HCEC 1CT (cell line): ENCODE data around the gene USP47.

ENCODE experiments used
- DNase-seq: peaks from one replicate; pipeline ENCODE4 v3.0.0-alpha.2; 2017

Gene USP47

GRCh38 chr11:11942668-11943067 lies 100.9 kb downstream of the USP47 start:
- DNase-seq, result no peak

GRCh38 chr11:11944444-11944843 lies 102.7 kb downstream of the USP47 start:
- no peak for DNase-seq

DNA sequence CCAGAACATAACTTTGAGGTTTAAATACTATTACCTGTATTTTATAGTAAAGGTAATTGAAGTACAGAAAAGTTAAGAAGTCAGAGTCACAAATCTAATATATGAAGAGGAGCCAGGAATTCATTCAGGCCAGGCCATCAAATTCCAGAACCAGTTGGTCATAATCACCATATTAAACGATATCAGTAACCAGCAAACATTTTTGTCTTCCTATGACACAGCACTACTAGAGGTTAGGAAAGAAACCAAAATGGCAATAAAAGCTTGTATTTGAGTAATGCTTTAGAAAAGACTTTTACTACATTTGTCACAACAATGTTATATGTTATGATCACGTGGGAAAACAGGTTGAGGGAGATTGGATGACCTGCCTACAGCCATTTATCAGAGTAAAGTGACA lies 104.4 kb downstream of the USP47 start:
- DNase-seq, result peak; percentile 55

GRCh38 chr11:11946878-11947277 lies 105.1 kb downstream of the USP47 start:
- no peak for DNase-seq

DNA sequence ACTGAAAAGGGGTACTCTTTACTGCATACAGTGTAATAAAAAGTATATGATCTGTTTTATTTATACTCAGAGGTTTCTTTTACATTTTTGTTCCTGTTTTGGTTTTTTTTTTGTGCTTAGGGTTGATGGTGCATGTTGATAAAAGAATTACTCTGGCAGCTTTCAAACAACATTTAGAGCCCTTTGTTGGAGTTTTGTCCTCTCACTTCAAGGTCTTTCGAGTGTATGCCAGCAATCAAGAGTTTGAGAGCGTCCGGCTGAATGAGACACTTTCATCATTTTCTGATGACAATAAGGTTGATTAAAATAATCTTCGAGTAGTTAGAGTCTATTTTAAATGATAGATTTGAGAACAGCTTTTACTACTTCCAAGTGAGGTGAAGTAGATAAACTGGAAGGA lies 106.1 kb downstream of the USP47 start:
- DNase-seq, result no peak

DNA sequence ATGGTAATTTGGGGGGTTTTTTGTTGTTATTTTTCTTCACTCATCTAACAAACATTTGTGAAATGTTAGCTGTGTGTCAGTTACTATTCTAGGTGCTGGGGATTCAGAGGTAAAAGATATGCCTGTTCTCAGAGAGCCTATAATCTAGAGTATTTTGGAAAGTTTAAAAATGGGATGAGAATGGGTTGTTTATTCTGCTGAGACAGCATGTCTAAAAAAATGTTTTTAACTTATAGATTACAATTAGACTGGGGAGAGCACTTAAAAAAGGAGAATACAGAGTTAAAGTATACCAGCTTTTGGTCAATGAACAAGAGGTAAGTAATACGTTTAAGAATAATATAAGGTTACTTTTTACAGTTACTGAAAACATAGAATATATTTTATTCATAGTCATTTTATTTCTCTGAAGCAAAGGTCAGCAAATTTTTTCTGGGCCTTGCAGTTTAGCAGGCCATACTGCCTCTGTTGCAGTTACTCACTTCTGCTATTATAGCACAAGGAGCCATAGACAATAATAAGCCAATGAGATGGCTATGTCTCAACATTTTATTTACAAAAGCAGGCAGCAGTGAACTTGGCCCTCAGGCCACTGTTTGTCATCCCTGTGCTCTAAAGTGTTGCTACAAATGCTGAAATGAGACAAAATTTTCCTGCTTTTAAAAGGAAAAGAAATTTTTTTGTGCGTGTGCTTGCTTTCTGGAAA lies 106.6 kb downstream of the USP47 start:
- DNase-seq, result no peak

DNA sequence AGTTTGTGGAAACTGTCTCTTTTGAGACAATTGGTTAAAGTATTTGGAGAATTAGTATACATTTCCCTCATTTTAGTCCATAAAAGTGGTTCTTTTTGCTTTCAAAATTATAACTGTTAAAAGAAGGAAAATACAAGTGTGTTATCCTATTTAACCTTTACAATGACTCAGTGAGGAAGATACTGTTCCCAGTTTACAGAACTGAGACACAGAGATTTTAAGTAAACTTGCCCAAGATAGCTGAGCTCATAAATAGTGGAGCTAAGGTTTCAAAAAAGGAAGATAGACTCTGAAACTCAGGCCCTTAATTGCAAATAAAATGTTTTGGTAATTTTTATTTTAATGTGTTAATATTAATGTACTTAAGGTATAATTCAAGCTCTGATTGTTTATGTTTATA lies 107.7 kb downstream of the USP47 start:
- no peak for DNase-seq

GRCh38 chr11:11952036-11952435 lies 110.3 kb downstream of the USP47 start:
- DNase-seq, result no peak

- no peak for DNase-seq
Observed at GRCh38 chr11:11956006-11956405, 114.2 kb downstream of the USP47 start.

DNA sequence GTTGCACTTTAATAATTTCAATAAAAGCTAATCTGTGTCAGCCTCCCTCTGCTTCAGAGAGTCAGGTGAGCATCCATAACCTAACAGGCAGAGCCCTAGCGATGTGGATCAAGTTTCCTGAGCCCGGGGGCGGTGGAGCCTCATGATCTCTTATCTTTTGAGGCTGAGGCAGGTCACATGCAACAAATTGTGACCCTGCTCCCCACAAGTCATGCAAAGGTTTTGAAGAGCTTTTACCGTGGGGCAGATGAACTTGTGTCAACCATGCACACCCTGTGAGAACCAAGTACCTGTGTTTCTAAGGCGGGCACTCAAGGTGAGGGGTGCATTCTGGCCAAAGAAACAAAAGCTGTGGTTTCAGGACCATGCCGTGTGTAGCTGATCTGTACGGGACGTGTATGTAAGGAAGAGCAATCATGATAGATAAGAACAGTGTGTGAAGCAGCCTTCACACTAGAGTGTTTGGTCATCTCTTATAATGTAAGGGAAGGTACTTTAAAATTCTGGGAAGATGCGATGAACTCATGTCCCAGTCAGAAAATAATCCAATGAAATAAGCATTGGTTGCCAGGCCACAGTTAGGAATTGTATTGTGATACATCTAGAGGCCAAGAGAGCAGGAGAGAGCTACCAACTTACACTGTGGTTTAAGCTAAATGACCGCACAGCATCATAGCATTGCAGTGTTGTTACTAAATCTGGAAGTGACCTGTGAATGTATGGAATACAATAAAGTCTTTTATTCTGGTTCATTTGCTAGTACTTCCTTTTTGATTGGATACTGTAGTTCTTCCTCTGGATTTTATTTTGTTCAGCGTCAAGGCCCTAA lies 116.8 kb downstream of the USP47 start:
- no peak for DNase-seq

DNA sequence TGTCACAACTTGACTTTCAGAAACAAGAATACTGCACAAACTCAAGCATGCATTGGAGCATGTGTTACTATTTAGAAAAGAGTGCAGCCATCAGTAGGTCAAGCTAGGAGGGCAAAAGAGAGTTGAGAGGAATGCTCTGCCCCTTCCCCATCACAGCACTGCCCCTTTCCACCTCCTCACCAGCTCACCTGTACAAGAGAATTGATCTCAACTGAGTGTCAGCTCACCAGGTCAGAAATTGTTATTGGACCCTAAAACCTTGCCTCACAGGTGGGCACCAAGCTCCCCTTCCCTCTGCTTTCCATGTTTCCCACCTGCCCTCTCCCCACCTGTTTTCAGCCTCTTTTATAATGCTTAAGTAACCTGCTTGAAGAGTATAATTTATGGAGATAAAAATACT lies 117.8 kb downstream of the USP47 start:
- DNase-seq, result no peak

DNA sequence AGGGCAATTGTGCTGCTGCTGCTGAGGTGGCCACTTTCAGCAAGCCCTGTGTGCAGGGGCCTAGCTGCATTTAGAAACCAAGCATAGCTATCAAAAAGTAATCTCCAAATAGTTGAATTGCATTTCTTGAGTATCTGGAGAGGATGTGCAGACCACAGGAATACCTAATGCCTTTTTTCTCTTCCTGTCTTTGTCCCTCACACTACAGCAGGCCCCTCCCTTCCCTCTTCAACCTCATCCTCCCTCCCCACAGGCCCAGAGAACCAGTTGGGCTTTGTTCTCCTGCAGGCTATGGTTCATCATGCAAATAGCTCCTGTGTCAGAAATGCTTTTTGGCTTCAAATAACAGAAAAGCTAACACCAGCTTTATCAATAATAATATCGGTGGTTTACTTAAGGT lies 118.9 kb downstream of the USP47 start:
- DNase-seq, result no peak

- no peak for DNase-seq
Observed at GRCh38 chr11:11961399-11962028, 119.7 kb downstream of the USP47 start.

GRCh38 chr11:11963067-11963466 lies 121.3 kb downstream of the USP47 start:
- no peak for DNase-seq

GRCh38 chr11:11963842-11964773 lies 122.3 kb downstream of the USP47 start:
- no peak for DNase-seq

GRCh38 chr11:11964774-11965150 lies 123.0 kb downstream of the USP47 start:
- DNase-seq, result no peak

GRCh38 chr11:11965192-11965591 lies 123.4 kb downstream of the USP47 start:
- DNase-seq, result no peak

DNA sequence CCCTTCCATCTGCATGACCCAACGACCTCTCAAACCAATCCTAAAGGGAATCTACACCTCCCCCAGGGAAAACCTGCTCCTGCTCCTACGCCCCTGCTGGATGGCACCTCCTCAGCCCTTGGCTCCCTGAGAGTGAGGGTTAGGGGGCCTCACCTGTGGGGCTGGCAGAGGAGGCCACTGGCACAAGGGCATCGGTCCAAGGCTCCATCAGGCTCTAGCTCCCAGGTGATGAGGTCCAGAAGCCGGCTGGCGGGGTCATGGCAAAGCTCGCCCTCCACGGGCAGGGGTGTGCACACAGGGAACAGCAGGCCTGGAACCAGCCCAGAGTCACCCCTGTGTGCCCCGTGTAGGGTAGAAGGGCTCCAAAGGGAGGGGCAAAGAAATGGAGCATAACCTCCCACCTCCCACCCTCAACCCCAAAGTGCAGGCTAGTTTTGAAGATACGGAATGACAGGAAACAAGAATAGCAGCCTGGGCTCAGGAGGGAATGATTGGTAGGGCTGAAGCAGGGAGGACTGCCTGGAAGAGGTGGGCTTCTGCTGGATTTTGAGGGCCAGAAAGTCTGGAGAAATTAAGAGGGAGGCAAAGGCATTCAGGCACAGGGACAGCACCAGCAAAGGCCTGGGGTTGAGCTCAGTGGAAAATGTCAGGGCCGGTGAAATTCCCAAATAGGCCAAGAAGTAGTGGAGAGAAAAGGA lies 124.0 kb downstream of the USP47 start:
- DNase-seq, result no peak

DNA sequence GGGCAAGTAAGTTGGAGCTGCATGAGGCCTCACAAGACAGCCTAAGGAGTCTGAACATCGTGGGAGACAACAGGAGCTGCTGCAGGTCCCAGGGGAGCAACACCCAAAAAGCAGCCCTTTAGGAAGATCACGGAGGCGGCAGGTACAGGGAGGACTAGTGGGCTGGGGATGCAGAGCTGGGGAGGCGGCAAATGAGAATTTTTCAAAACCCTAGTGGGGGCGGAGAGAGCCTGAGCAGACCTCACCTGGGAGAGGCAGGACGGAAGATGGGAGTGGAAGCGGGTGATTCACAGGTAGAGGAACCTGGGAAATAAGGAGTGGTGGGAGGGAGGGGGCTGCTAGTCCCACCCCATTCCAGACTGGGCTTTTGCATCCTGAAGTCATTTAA lies 124.6 kb downstream of the USP47 start:
- no peak for DNase-seq

- DNase-seq, result peak; percentile 44
Observed at GRCh38 chr11:11966826-11967668, 125.3 kb downstream of the USP47 start.
